ENCODE measurements around the gene VAV1.
"Not testable (repeated sequence)": the region's sequence is repeated elsewhere in the genome, so short reads cannot be mapped to it uniquely, and the experiment has no call there.

Gene VAV1

GRCh38 chr19:6812612-6813011 lies 40.1 kb downstream of the VAV1 start:
- DNase-seq: no peak

GRCh38 chr19:6813659-6814058 lies 41.2 kb downstream of the VAV1 start:
- DNase-seq: no peak

- no peak for DNase-seq
Measured at GRCh38 chr19:6817179-6817578, 44.7 kb downstream of the VAV1 start.

GRCh38 chr19:6818246-6818645 lies 45.7 kb downstream of the VAV1 start:
- DNase-seq: no peak

- no peak for DNase-seq
Measured at GRCh38 chr19:6819323-6819722, 46.8 kb downstream of the VAV1 start.

GRCh38 chr19:6820237-6820636 lies 47.7 kb downstream of the VAV1 start:
- DNase-seq: no peak

- no peak for DNase-seq
Measured at GRCh38 chr19:6821639-6822310, 49.3 kb downstream of the VAV1 start.

GRCh38 chr19:6822311-6822670 lies 49.8 kb downstream of the VAV1 start:
- DNase-seq: no peak

GRCh38 chr19:6825076-6825774 lies 52.7 kb downstream of the VAV1 start:
- DNase-seq: no peak

- DNase-seq: no peak
Measured at GRCh38 chr19:6826281-6826920, 53.9 kb downstream of the VAV1 start.

- peak in 1 of 56 donors; percentile 30 for DNase-seq
Measured at GRCh38 chr19:6828306-6828697, 55.8 kb downstream of the VAV1 start.

GRCh38 chr19:6828698-6829633 lies 56.5 kb downstream of the VAV1 start:
- DNase-seq: peak in 3 of 56 donors; percentile 11 to 39 (median 23)

- DNase-seq: not testable (repeated sequence)
Measured at GRCh38 chr19:6829829-6830228, 57.3 kb downstream of the VAV1 start.

GRCh38 chr19:6831084-6831483 lies 58.6 kb downstream of the VAV1 start:
- peak in 1 of 56 donors; percentile 6 for DNase-seq

GRCh38 chr19:6832412-6832811 lies 59.9 kb downstream of the VAV1 start:
- no peak for DNase-seq

GRCh38 chr19:6833166-6833790 lies 60.8 kb downstream of the VAV1 start:
- DNase-seq: no peak

- DNase-seq: no peak
Measured at GRCh38 chr19:6834433-6834832, 61.9 kb downstream of the VAV1 start.

GRCh38 chr19:6835501-6835900 lies 63.0 kb downstream of the VAV1 start:
- DNase-seq: no peak

GRCh38 chr19:6837525-6837924 lies 65.0 kb downstream of the VAV1 start:
- DNase-seq: no peak

- DNase-seq: no peak
Measured at GRCh38 chr19:6838062-6838655, 65.7 kb downstream of the VAV1 start.

Data from amygdala (tissue), 56 donors.